Fibroblast of lung (primary cell): ENCODE data around the gene CERKL. TPM values are rescaled to one million over a fixed set of nuclear protein-coding genes. Genes with fewer than 3 reads are reported as not detected.

ENCODE experiments used
- DNase-seq, 2 donors: peaks; one replicate each; pipeline versions ENCODE4 v3.0.0 to v3.0.0-alpha.2; 2010; ENCODE audit warnings: low read depth in 2 of 2
- H2AFZ ChIP-seq: 2 replicates; pipeline ENCODE4 v1.5.1; 2012; ENCODE audit warnings: low read length, control low read depth, inconsistent platforms
- H3K27ac ChIP-seq: 2 replicates; pipeline ENCODE4 v1.5.1; 2011; ENCODE audit warnings: low read length, control low read depth; ENCODE audit not compliant: insufficient read depth
- H3K27me3 ChIP-seq: 2 replicates; pipeline ENCODE4 v1.5.1; 2011; ENCODE audit warnings: mild to moderate bottlenecking, low read length; ENCODE audit not compliant: control insufficient read depth, insufficient read depth
- H3K36me3 ChIP-seq: 2 replicates; pipeline ENCODE4 v1.5.1; 2011; ENCODE audit warnings: low read length; ENCODE audit not compliant: control insufficient read depth, insufficient read depth
- H3K4me1 ChIP-seq: 2 replicates; pipeline ENCODE4 v1.5.1; 2011; ENCODE audit warnings: low read length; ENCODE audit not compliant: control insufficient read depth, insufficient read depth; ENCODE audit errors: extremely low read depth
- H3K4me2 ChIP-seq: 2 replicates; pipeline ENCODE4 v1.5.1; 2011; ENCODE audit warnings: low read length, control low read depth; ENCODE audit not compliant: insufficient read depth; ENCODE audit errors: extremely low read depth
- H3K4me3 ChIP-seq, 4 experiments: fragments of 200-600 bp in 1 of 4; sonication (generic) in 1 of 4; replicated peaks in 1 of 4; 2 replicates each; pipeline ENCODE4 v1.5.1; 2011 to 2016; ENCODE audit warnings: low read length in 4 of 4, low read depth in 3 of 4, mild to moderate bottlenecking in 3 of 4, control low read depth in 2 of 4, inconsistent platforms in 1 of 4, mixed read lengths in 1 of 4; ENCODE audit not compliant: insufficient read depth in 1 of 4; ENCODE audit errors: control extremely low read depth in 1 of 4
- H3K79me2 ChIP-seq: 2 replicates; pipeline ENCODE4 v1.5.1; 2012; ENCODE audit warnings: mild to moderate bottlenecking, low read length, inconsistent platforms; ENCODE audit not compliant: control insufficient read depth, insufficient read depth
- H3K9ac ChIP-seq: 2 replicates; pipeline ENCODE4 v1.5.1; 2011; ENCODE audit warnings: mild to moderate bottlenecking, low read length, control low read depth; ENCODE audit not compliant: insufficient read depth
- H3K9me3 ChIP-seq: 2 replicates; pipeline ENCODE4 v1.5.1; 2012; ENCODE audit warnings: low read depth, low read length; ENCODE audit not compliant: control insufficient read depth, insufficient read depth
- H4K20me1 ChIP-seq: 2 replicates; pipeline ENCODE4 v1.5.1; 2011; ENCODE audit warnings: low read length; ENCODE audit not compliant: control insufficient read depth, insufficient read depth; ENCODE audit errors: extremely low read depth
- EZH2 ChIP-seq: IDR thresholded peaks from 2 replicates; pipeline ENCODE4 v1.5.1; 2012; ENCODE audit warnings: low read length, control low read depth, mild to moderate bottlenecking; ENCODE audit errors: missing control alignments
- polyA plus RNA-seq, 2 donors: library from polyadenylated mRNA; depleted of rRNA in 1 of 2; stranded (reverse) in 1 of 2; unstranded in 1 of 2; fragments of >200 nt; gene quantifications; 2 replicates each; pipeline ENCODE4 v1.2.1, GENCODE V29; 2011 to 2012; ENCODE audit warnings: missing spikeins in 1 of 2
- total RNA-seq: library from RNA; depleted of rRNA; stranded (reverse); fragments of >200 nt; gene quantifications from 2 replicates; pipeline ENCODE4 v1.2.1, GENCODE V29; 2014
- TF ChIP-seq, protein P1 (sequence below), 2 donors: IDR thresholded peaks in 1 of 2; conservative IDR thresholded peaks in 1 of 2; 1 replicate in 1 of 2; 2 replicates in 1 of 2; pipeline ENCODE4 v1.5.1; 2011 to 2012; ENCODE audit warnings: low read length in 2 of 2, control low read depth in 1 of 2, inconsistent platforms in 1 of 2, low read depth in 1 of 2, mild to moderate bottlenecking in 1 of 2

CERKL gene
- total and polyA plus RNA-seq, 2 donors (not counting 1 experiment from before 2014, with no cell fraction given): 0.17 TPM; not detected in 1

DNA sequence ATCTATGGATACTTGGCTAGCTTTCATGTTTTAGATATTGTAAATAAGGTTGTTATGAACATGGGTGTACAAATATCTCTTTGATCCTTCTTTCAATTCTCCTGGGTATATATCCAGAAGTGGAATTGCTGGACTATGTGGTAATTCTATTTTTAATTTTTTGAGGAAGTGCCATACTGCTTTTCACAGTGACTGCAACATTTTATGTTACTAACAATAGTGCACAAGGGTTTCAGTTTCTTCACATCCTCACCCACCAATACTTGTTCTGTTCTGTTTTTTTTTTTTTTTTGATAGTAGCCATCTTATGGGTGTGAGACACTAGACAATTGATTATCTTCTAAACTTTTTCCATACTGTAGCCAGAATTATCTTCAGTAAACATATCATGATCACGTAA lies 40.7 kb upstream of the CERKL start:
- H3K4me2 ChIP-seq: no peak overlapping the region
- no peak for TF ChIP-seq EZH2
- TF ChIP-seq, protein P1, sequence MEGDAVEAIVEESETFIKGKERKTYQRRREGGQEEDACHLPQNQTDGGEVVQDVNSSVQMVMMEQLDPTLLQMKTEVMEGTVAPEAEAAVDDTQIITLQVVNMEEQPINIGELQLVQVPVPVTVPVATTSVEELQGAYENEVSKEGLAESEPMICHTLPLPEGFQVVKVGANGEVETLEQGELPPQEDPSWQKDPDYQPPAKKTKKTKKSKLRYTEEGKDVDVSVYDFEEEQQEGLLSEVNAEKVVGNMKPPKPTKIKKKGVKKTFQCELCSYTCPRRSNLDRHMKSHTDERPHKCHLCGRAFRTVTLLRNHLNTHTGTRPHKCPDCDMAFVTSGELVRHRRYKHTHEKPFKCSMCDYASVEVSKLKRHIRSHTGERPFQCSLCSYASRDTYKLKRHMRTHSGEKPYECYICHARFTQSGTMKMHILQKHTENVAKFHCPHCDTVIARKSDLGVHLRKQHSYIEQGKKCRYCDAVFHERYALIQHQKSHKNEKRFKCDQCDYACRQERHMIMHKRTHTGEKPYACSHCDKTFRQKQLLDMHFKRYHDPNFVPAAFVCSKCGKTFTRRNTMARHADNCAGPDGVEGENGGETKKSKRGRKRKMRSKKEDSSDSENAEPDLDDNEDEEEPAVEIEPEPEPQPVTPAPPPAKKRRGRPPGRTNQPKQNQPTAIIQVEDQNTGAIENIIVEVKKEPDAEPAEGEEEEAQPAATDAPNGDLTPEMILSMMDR (conservative IDR thresholded peaks at IDR 0.05 in 1 of 2, IDR thresholded peaks at IDR 0.05 in 1 of 2; ENCODE audit: low read depth in 1 of 2, low read length in 2 of 2): no peak

DNA sequence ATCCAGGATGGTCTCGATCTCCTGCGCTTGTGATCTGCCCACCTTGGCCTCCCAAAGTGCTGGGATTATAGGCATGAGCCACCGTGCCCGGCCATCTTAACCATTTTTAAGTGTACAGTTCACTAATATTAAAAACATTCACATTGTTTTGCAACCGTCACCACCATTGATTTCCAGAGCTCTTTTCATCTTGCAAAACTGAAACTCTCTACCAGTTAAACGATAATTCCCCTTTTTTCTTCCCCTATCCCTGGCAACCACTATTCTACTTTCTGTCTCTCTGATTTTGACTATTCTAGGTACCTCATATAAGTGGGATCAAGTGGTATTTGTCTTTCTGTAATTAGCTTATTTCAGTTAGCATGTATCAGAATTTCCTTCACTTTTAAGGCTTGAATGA lies 40.2 kb upstream of the CERKL start:
- Histone ChIP-seq H3K79me2 (no peaks in the 10 kb centered on the region), H3K9me3 (no peaks in the 10 kb centered on the region), H3K4me1 (no peaks in the 10 kb centered on the region), H3K4me2 (no peak overlapping the region), H3K36me3 (no peaks in the 10 kb centered on the region), H3K4me3 (no peak overlapping the region), H4K20me1 (no peaks in the 10 kb centered on the region), H2AFZ (no peak overlapping the region), H3K27ac (no peak overlapping the region), H3K27me3 (peaks cover 5% of the 10 kb centered on the region), H3K9ac (no peak overlapping the region)
- no peak for DNase-seq
- TF ChIP-seq EZH2: no peak
- TF ChIP-seq, protein P1 (conservative IDR thresholded peaks at IDR 0.05 in 1 of 2, IDR thresholded peaks at IDR 0.05 in 1 of 2; ENCODE audit: low read depth in 1 of 2, low read length in 2 of 2): no peak

More for the DNA sequence above, 40.7 kb upstream of the CERKL start:
- Histone ChIP-seq H2AFZ (no peak overlapping the region), H3K79me2 (no peaks in the 10 kb centered on the region), H3K27me3 (peaks cover 5% of the 10 kb centered on the region), H3K9me3 (no peaks in the 10 kb centered on the region), H4K20me1 (no peaks in the 10 kb centered on the region), H3K9ac (no peak overlapping the region), H3K27ac (no peak overlapping the region), H3K4me3 (no peak overlapping the region), H3K4me1 (no peaks in the 10 kb centered on the region), H3K36me3 (no peaks in the 10 kb centered on the region)
- DNase-seq: no peak

DNA sequence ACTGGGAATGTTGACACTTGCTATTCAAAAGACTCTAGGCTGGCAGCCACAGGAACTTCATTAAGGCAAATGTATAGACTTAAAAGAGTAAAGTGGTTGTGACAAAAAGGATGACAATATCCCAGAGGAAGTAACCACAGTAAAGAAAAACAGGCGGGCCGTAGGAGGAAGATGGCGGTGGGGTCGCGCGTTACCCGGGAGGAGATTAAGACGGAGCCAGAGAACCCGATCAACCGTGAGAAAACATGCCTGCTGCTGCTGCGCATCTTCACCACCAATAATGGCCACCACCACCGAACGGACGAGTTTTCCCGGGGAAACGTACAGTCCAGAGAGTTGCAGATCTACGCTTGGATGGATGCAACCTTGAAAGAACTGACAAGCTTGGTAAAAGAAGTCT lies 37.4 kb upstream of the CERKL start:
- H3K9me3 ChIP-seq: no peaks in the 10 kb centered on the region
- DNase-seq: no peak
- H4K20me1 ChIP-seq: no peaks in the 10 kb centered on the region
- no peaks in the 10 kb centered on the region for H3K4me1 ChIP-seq
- H2AFZ ChIP-seq: no peak overlapping the region
- no peak overlapping the region for H3K4me2 ChIP-seq
- H3K4me3 ChIP-seq: no peak overlapping the region
- H3K79me2 ChIP-seq: no peaks in the 10 kb centered on the region
- no peak overlapping the region for H3K9ac ChIP-seq
- H3K36me3 ChIP-seq: no peaks in the 10 kb centered on the region
- no peak for TF ChIP-seq EZH2
- TF ChIP-seq, protein P1 (conservative IDR thresholded peaks at IDR 0.05 in 1 of 2, IDR thresholded peaks at IDR 0.05 in 1 of 2; ENCODE audit: low read depth in 1 of 2, low read length in 2 of 2): no peak
- peaks cover 5% of the 10 kb centered on the region for H3K27me3 ChIP-seq
- no peak overlapping the region for H3K27ac ChIP-seq
